ENCODE measurements around the gene NDUFAF8.
A peak's percentile ranks its signal among the peaks of the same experiment; 100 is the strongest.

The NDUFAF8 gene

DNA sequence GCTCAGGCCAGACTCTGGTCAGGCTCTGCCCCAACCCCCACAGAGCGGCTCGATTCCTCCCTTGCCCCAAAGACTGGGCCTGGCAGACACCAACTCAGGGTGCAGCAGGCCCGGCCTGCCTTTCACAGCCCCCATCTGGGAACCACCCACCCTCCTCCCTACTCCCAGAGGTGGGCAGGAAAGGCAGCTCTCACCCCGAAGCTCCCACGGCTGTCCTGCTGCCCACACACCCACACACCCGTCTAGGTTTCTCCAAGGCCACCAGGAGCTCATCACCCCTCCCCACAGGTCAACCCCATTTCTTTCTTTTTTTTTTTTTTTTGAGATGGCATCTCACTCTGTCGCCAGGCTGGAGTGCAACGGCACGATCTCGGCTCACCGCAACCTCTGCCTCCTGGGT is 20.1 kb upstream of the NDUFAF8 start:
- TF ChIP-seq, protein P1, sequence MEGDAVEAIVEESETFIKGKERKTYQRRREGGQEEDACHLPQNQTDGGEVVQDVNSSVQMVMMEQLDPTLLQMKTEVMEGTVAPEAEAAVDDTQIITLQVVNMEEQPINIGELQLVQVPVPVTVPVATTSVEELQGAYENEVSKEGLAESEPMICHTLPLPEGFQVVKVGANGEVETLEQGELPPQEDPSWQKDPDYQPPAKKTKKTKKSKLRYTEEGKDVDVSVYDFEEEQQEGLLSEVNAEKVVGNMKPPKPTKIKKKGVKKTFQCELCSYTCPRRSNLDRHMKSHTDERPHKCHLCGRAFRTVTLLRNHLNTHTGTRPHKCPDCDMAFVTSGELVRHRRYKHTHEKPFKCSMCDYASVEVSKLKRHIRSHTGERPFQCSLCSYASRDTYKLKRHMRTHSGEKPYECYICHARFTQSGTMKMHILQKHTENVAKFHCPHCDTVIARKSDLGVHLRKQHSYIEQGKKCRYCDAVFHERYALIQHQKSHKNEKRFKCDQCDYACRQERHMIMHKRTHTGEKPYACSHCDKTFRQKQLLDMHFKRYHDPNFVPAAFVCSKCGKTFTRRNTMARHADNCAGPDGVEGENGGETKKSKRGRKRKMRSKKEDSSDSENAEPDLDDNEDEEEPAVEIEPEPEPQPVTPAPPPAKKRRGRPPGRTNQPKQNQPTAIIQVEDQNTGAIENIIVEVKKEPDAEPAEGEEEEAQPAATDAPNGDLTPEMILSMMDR (conservative IDR thresholded peaks at IDR 0.05; ENCODE audit: low read depth, low read length) = no peak
- H3K4me3 ChIP-seq (ENCODE audit: low read length) = no peak overlapping the region
- no peak for DNase-seq (ENCODE audit: low read depth)

DNA sequence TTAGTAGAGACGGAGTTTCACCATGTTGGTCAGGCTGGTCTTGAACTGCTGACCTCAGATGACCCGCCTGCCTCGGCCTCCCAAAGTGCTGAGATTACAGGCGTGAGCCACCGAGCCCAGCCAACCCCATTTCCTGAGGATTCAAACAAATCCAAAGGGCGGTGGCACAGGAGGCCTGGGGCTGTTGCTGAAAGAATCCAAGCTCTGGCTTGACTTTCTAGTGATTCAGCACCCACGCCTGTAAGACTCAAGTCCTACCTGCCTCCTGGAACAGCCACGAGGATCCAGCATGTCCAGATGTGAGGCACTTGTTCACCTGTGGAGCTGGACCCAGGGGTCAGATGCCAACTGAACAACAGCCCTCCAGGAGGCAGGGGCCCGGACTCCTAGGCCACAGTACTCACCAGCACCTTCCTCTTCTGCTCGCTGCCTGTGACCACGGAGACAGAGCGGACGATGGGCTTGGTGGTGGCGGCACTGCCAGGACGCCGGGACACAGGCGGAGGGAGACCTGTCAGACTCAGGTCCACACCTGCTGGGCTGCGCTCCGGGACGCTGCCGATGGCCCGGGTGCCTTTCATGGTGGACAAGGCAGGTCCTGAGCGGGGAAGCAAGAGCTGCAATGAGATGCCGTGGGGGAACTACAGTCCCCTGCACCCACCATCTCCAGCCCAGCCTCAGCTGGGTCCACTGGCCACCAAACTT is 19.5 kb upstream of the NDUFAF8 start:
- TF ChIP-seq, protein P1 (conservative IDR thresholded peaks at IDR 0.05; ENCODE audit: low read depth, low read length) = no peak
- H3K4me3 ChIP-seq (ENCODE audit: low read length) = no peak overlapping the region
- no peak for DNase-seq (ENCODE audit: low read depth)

DNA sequence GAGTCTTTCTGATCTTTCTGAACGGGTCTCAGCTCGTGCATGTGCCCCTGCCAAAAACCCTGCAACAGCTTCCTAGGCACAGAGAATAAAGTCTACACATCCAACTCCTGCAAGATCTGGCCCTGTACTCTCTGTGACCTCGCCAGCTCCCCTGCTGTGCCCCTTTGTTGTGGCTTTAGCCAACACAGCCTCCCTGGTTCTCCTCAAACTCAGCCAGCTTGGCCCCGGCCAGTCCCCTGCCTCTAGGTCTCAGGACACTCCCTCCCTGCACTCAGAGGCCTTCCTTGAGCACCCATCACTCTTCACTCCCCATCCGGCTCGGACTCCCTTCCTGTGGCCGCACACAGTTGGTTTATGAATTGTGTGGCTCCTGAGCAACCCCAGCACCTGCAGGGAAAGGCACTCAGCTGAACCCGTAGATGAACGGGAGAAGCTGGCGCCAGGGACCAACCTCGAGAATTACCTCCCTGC is 17.7 kb upstream of the NDUFAF8 start:
- peak overlapping the region; percentile 71 for H3K4me3 ChIP-seq (ENCODE audit: low read length)
- DNase-seq (ENCODE audit: low read depth) = no peak
- TF ChIP-seq, protein P1 (conservative IDR thresholded peaks at IDR 0.05; ENCODE audit: low read depth, low read length) = no peak

- TF ChIP-seq, protein P1 (conservative IDR thresholded peaks at IDR 0.05; ENCODE audit: low read depth, low read length) = no peak
- no peak for DNase-seq (ENCODE audit: low read depth)
- H3K4me3 ChIP-seq (ENCODE audit: low read length) = peak overlapping the region; percentile 71
Observed at GRCh38 chr17:81221842-81222619, 17.1 kb upstream of the NDUFAF8 start.

- DNase-seq (ENCODE audit: low read depth) = no peak
- H3K4me3 ChIP-seq (ENCODE audit: low read length) = peak overlapping the region; percentile 71
- TF ChIP-seq, protein P1 (conservative IDR thresholded peaks at IDR 0.05; ENCODE audit: low read depth, low read length) = no peak
Observed at GRCh38 chr17:81222620-81222905, 16.6 kb upstream of the NDUFAF8 start.

- peak within 1 kb of the TSS; percentile 71 for H3K4me3 ChIP-seq (ENCODE audit: low read length)
- peak; percentile 89 for DNase-seq (ENCODE audit: low read depth)
- TF ChIP-seq, protein P1 (conservative IDR thresholded peaks at IDR 0.05; ENCODE audit: low read depth, low read length) = no peak
Observed at GRCh38 chr17:81222906-81223761, 16.0 kb upstream of the NDUFAF8 start, which contains the start of gene CEP131. TSS of gene CEP131 (minus strand) at chr17:81222965. CDS start at chr17:81220056, 2,909 bp downstream.
